ENCODE measurements around the gene AHCYL2. TPM values are rescaled to one million over a fixed set of nuclear protein-coding genes. Genes with fewer than 3 reads are reported as not detected.

AHCYL2 gene
- total and polyA plus RNA-seq, 7 donors: 4.4 to 39.2 (median 24.8) TPM

- no peaks in the 10 kb centered on the region for H3K27me3 ChIP-seq (ENCODE audit: insufficient read depth in 3 of 3, low read length in 2 of 3)
- H3K4me1 ChIP-seq: peaks cover 30% of the 10 kb centered on the region
- DNase-seq (no peak), ATAC-seq (peak; percentile 52 to 85 (median 63))
- no peak overlapping the region for H3K4me3 ChIP-seq
- peak overlapping the region; percentile 62 for H3K27ac ChIP-seq
- no peak for TF ChIP-seq CTCF (IDR thresholded peaks at IDR 0.05)
- H3K36me3 ChIP-seq (ENCODE audit: insufficient read depth in 1 of 2, low read depth in 1 of 2): no peaks in the 10 kb centered on the region
- intact Hi-C loops (cut with DNase I): no loop called here
- 48 to 67% (median 52%) methylated on average over 3 of the region's 3 CpGs for WGBS, 3 donors
- H3K9me3 ChIP-seq: no peaks in the 10 kb centered on the region
Observed at GRCh38 chr7:129307592-129307991, 82.8 kb downstream of the AHCYL2 start.

GRCh38 chr7:129308047-129308446 is 83.2 kb downstream of the AHCYL2 start:
- peak; percentile 82 to 93 (median 90) for ATAC-seq
- peak overlapping the region; percentile 62 for H3K27ac ChIP-seq

GRCh38 chr7:129311429-129311828 is 86.6 kb downstream of the AHCYL2 start:
- Histone ChIP-seq H3K27me3 (ENCODE audit: insufficient read depth in 3 of 3, low read length in 2 of 3) (no peaks in the 10 kb centered on the region), H3K4me1 (peaks cover 57% of the 10 kb centered on the region), H3K4me3 (no peak overlapping the region), H3K27ac (no peak overlapping the region), H3K36me3 (ENCODE audit: insufficient read depth in 1 of 2, low read depth in 1 of 2) (no peaks in the 10 kb centered on the region), H3K9me3 (no peaks in the 10 kb centered on the region)
- DNase-seq (no peak), ATAC-seq (no peak)
- WGBS, 3 donors: 80 to 86% (median 86%) methylated on average over 5 of the region's 5 CpGs
- intact Hi-C loops (cut with DNase I): no loop called here
- TF ChIP-seq CTCF (IDR thresholded peaks at IDR 0.05): no peak

More at GRCh38 chr7:129308047-129308446, 83.2 kb downstream of the AHCYL2 start:
- no peak for TF ChIP-seq CTCF (IDR thresholded peaks at IDR 0.05)
- peak; percentile 53 to 80 for DNase-seq
- Histone ChIP-seq H3K4me3 (no peak overlapping the region), H3K4me1 (peaks cover 33% of the 10 kb centered on the region), H3K27me3 (ENCODE audit: insufficient read depth in 3 of 3, low read length in 2 of 3) (no peaks in the 10 kb centered on the region), H3K9me3 (no peaks in the 10 kb centered on the region), H3K36me3 (ENCODE audit: insufficient read depth in 1 of 2, low read depth in 1 of 2) (no peaks in the 10 kb centered on the region)
- WGBS, 3 donors: 25 to 79% (median 48%) methylated on average over 1 of the region's 1 CpG
- intact Hi-C loops (cut with DNase I): no loop called here

GRCh38 chr7:129313282-129313681 is 88.5 kb downstream of the AHCYL2 start:
- DNase-seq: no peak
- H3K4me1 ChIP-seq: peaks cover 41% of the 10 kb centered on the region
- intact Hi-C loops (cut with DNase I): no loop called here
- WGBS, 3 donors: 46 to 57% (median 55%) methylated on average over 3 of the region's 3 CpGs
- TF ChIP-seq CTCF (IDR thresholded peaks at IDR 0.05): no peak
- H3K27me3 ChIP-seq (ENCODE audit: insufficient read depth in 3 of 3, low read length in 2 of 3): no peaks in the 10 kb centered on the region
- ATAC-seq: no peak
- peak overlapping the region; percentile 41 for H3K27ac ChIP-seq
- no peaks in the 10 kb centered on the region for H3K36me3 ChIP-seq (ENCODE audit: insufficient read depth in 1 of 2, low read depth in 1 of 2)
- no peak overlapping the region for H3K4me3 ChIP-seq
- H3K9me3 ChIP-seq: no peaks in the 10 kb centered on the region

GRCh38 chr7:129315960-129316359 is 91.1 kb downstream of the AHCYL2 start:
- 12 to 28% (median 21%) methylated on average over 2 of the region's 2 CpGs for WGBS, 3 donors
- peak; percentile 95 to 98 (median 97) for ATAC-seq
- no peaks in the 10 kb centered on the region for H3K9me3 ChIP-seq

More at GRCh38 chr7:129315960-129316359, 91.1 kb downstream of the AHCYL2 start:
- no peaks in the 10 kb centered on the region for H3K27me3 ChIP-seq (ENCODE audit: insufficient read depth in 3 of 3, low read length in 2 of 3)
- intact Hi-C loops (cut with DNase I): no loop called here
- DNase-seq: peak; percentile 55 to 71
- no peaks in the 10 kb centered on the region for H3K36me3 ChIP-seq (ENCODE audit: insufficient read depth in 1 of 2, low read depth in 1 of 2)
- peak overlapping the region; percentile 79 for H3K27ac ChIP-seq
- TF ChIP-seq CTCF (IDR thresholded peaks at IDR 0.05): no peak
- H3K4me3 ChIP-seq: peak overlapping the region; percentile 14
- peaks cover 30% of the 10 kb centered on the region for H3K4me1 ChIP-seq
